Osteocyte (in vitro differentiated cells): ENCODE data around the gene SERBP1. TPM values are rescaled to one million over a fixed set of nuclear protein-coding genes. Genes with fewer than 3 reads are reported as not detected.

Source experiments
- DNase-seq: peaks from one replicate; pipeline ENCODE4 v3.0.0; 2021; ENCODE audit warnings: mixed read lengths; ENCODE audit not compliant: unreplicated experiment; ENCODE audit errors: extremely low spot score
- H3K27ac Mint-ChIP-seq: one replicate; pipeline ENCODE4 v1.8.0; 2021; ENCODE audit warnings: mild to moderate bottlenecking, mixed read lengths; ENCODE audit not compliant: unreplicated experiment
- H3K27me3 Mint-ChIP-seq: one replicate; pipeline ENCODE4 v1.8.0; 2021; ENCODE audit warnings: mixed read lengths; ENCODE audit not compliant: unreplicated experiment
- H3K36me3 Mint-ChIP-seq: one replicate; pipeline ENCODE4 v1.8.0; 2021; ENCODE audit warnings: mixed read lengths; ENCODE audit not compliant: unreplicated experiment
- H3K4me1 Mint-ChIP-seq: one replicate; pipeline ENCODE4 v1.8.0; 2021; ENCODE audit warnings: mixed read lengths; ENCODE audit not compliant: unreplicated experiment
- H3K4me3 Mint-ChIP-seq: one replicate; pipeline ENCODE4 v1.8.0; 2021; ENCODE audit warnings: mild to moderate bottlenecking, moderate library complexity, mixed read lengths; ENCODE audit not compliant: unreplicated experiment
- H3K9me3 Mint-ChIP-seq: one replicate; pipeline ENCODE4 v1.8.0; 2021; ENCODE audit warnings: mixed read lengths; ENCODE audit not compliant: unreplicated experiment
- total RNA-seq: library from RNA; stranded (reverse); gene quantifications from 2 replicates; pipeline ENCODE4 v1.2.1, GENCODE V29; 2021
- TF ChIP-seq, protein P1 (sequence below): fragments of 200-600 bp; sonication (generic); IDR thresholded peaks from 2 replicates; pipeline ENCODE4 v1.5.0; 2021; ENCODE audit warnings: antibody characterized with exemption, mild to moderate bottlenecking, moderate library complexity

SERBP1 gene
- total RNA-seq, 1 donor from 2014 or later = 182 TPM

DNA sequence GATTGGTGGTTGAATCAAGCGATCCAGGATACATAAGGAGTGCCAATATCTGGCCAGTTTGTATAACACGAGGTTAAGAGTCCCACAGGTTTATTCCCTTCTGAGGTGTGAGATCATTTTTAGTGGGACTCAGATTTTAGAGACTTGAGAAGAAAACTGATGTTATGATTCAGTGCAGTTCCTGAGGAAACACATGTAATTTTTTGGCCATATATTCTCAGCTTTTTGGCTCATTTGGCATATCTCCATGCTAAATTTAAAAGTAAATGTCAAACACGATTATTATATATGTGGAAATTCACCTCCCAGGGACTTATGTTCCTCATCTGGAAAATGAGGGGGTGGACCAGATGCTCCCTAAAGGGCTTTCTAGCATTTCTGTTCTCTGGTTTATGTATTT is 39.2 kb upstream of the SERBP1 start:
- Mint-ChIP-seq H3K9me3 (no peaks in the 10 kb centered on the region), H3K27me3 (no peaks in the 10 kb centered on the region), H3K36me3 (no peaks in the 10 kb centered on the region), H3K4me3 (no peak overlapping the region), H3K4me1 (peaks cover 11% of the 10 kb centered on the region), H3K27ac (no peak overlapping the region)
- TF ChIP-seq, protein P1, sequence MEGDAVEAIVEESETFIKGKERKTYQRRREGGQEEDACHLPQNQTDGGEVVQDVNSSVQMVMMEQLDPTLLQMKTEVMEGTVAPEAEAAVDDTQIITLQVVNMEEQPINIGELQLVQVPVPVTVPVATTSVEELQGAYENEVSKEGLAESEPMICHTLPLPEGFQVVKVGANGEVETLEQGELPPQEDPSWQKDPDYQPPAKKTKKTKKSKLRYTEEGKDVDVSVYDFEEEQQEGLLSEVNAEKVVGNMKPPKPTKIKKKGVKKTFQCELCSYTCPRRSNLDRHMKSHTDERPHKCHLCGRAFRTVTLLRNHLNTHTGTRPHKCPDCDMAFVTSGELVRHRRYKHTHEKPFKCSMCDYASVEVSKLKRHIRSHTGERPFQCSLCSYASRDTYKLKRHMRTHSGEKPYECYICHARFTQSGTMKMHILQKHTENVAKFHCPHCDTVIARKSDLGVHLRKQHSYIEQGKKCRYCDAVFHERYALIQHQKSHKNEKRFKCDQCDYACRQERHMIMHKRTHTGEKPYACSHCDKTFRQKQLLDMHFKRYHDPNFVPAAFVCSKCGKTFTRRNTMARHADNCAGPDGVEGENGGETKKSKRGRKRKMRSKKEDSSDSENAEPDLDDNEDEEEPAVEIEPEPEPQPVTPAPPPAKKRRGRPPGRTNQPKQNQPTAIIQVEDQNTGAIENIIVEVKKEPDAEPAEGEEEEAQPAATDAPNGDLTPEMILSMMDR = no peak
- DNase-seq = no peak

DNA sequence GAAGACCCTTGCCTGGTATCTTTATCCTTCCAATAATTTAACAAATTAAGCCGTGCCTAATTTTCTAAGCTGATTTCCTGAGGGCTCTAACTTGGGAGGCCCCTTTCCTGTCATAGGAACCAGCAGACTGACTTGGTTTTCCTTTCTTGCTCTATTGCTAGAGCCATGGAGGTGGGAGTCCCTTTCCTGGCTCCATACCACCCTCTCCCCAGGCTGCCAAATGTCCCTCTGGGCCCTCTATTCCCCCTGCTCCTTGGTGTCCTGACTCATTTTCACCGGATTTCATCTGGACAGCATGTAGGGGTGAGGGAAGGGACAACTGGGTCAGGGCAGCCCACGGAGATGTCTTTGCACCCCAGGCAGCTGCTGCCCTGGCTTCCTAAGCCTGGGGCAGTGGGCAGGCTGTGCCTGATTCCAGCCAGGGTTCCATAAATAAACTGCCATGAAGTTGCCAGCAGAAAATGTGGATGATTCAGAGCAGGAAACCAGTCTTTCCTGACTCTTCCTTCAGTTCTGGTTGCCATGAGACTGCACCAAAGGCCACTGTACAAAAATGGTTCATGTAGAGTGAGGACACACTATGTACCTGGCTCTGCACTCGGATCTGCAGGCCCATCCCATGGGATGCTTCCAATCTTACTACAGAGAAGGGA is 38.0 kb upstream of the SERBP1 start:
- H3K27me3 Mint-ChIP-seq = peaks cover 4% of the 10 kb centered on the region
- H3K9me3 Mint-ChIP-seq = no peaks in the 10 kb centered on the region
- H3K27ac Mint-ChIP-seq = peak overlapping the region; percentile 15
- H3K4me3 Mint-ChIP-seq = no peak overlapping the region
- TF ChIP-seq, protein P1 = no peak
- DNase-seq = no peak
- H3K36me3 Mint-ChIP-seq = no peaks in the 10 kb centered on the region
- H3K4me1 Mint-ChIP-seq = peaks cover 13% of the 10 kb centered on the region

DNA sequence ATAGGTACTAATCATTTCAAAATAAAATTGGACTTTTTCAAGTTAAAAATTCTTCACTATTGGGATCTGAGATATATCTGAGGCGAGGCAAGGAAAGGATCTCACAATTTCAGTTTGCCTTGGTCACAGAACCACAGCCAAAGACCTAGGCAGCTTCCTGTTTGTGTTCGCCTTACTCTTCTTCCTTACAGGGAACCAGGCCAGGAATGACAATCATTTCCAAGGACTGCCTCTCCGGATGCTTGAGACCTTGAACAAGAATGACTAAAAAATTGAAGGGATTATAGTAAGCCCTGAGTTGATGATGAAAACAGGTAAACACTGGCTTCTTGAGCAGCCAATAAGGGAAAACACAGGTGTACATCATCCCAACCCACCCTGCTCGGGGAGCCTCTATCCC is 35.2 kb upstream of the SERBP1 start:
- Mint-ChIP-seq H3K27ac (no peak overlapping the region), H3K4me3 (no peak overlapping the region), H3K36me3 (no peaks in the 10 kb centered on the region), H3K4me1 (peaks cover 13% of the 10 kb centered on the region), H3K27me3 (peaks cover 4% of the 10 kb centered on the region), H3K9me3 (no peaks in the 10 kb centered on the region)
- DNase-seq = no peak
- TF ChIP-seq, protein P1 = no peak

DNA sequence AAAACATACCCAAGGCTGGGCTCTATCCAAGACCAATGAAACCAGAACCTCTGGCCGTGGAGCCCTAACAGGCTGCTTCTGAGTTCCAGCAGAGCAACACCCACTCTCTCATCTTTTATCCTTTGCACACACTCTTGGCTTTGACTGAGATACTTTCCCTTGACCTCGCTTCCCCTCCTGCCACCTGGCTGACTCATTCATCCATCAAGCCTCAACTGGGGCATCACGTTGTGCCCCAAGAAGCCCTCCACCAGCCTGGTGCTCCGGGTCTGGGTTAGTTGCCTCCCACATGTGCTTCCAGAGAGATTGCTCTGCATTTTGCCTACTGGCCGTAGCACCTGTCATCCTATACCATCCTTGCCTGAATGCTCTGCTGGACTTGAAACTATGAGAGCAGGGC is 34.5 kb upstream of the SERBP1 start:
- H3K27me3 Mint-ChIP-seq = peaks cover 4% of the 10 kb centered on the region
- no peaks in the 10 kb centered on the region for H3K36me3 Mint-ChIP-seq
- H3K4me1 Mint-ChIP-seq = peaks cover 13% of the 10 kb centered on the region
- no peak overlapping the region for H3K4me3 Mint-ChIP-seq
- TF ChIP-seq, protein P1 = no peak
- no peak overlapping the region for H3K27ac Mint-ChIP-seq
- no peaks in the 10 kb centered on the region for H3K9me3 Mint-ChIP-seq
- DNase-seq = no peak

DNA sequence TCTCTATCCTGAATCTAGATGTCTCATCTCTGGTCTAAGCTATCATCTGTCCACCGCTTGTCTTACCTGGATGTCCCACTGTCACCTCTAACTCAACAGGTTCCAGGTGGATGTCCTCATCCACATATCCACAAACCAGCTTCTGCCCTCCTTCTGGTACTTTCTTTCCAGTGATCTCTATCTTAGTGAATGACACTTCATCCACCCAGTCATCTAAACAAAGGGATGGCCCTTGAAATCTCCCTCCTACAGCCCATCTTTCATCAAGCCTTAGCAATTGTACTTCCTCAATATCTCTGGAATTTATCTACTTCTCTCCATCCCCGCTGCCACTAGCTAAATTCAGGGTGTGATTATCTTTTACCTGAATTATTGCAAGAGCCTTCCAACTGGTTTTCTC is 33.9 kb upstream of the SERBP1 start:
- H3K4me3 Mint-ChIP-seq = no peak overlapping the region
- H3K4me1 Mint-ChIP-seq = peaks cover 13% of the 10 kb centered on the region
- no peak for DNase-seq
- H3K27ac Mint-ChIP-seq = no peak overlapping the region
- peaks cover 4% of the 10 kb centered on the region for H3K27me3 Mint-ChIP-seq
- no peaks in the 10 kb centered on the region for H3K9me3 Mint-ChIP-seq
- H3K36me3 Mint-ChIP-seq = no peaks in the 10 kb centered on the region
- TF ChIP-seq, protein P1 = no peak
